ENCODE data around the gene RASSF8. TPM values are rescaled to one million over a fixed set of nuclear protein-coding genes. Genes with fewer than 3 reads are reported as not detected.

The RASSF8 gene
- polyA plus RNA-seq, 3 donors: 78.1 to 92.5 (median 80.7) TPM

DNA sequence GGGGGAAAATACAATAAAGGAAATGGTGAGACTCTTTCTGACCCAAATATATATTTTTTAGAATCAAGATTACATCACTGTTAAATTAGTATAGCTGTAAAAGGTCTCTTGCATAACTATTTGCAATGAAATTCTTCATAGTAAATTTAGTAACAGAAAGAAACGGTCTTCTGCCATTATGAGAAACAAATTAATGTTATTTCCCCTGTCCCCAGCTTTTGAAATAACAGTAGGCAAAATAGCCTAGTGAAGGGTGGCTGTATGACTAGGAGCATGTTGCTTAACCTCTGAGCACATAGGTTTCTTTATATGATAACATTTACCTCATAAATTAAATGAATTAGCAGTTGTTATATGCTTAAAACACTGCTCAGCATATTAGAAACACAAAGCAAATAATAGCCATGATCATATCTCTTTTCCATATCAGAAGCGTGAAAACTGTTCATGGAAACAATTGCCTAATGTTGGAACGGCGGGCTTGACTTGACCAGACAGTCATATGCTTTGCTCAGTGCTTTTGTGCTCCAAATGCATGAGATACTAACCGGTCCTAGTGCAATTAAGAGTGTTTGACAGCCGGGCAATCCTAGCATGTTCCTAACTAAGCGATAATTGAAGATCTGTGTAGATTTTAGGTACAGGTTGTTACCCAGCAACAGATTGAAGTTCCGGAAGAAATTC lies 142.3 kb downstream of the RASSF8 start:
- DNase-seq (ENCODE audit: low read depth in 3 of 3, low spot score in 2 of 3): no peak

DNA sequence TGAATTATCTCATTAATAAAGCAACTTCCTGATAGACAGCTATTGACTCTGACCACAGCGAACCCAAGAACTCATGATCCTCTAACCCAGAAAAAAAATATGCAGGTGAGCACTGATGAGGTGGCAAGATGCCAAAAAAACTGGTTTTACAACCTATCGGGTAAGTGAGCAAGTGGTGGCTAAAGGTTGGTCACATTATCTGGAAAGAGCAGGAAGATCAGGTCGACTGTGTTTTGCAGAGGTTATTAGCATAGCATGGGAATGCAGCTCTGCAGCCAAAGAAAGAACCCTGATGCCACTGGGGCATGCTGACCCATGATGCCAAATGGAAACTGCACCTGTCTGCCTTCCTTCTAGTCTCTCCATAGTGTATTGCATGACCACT lies 142.9 kb downstream of the RASSF8 start:
- no peak for DNase-seq (ENCODE audit: low read depth in 3 of 3, low spot score in 2 of 3)

DNA sequence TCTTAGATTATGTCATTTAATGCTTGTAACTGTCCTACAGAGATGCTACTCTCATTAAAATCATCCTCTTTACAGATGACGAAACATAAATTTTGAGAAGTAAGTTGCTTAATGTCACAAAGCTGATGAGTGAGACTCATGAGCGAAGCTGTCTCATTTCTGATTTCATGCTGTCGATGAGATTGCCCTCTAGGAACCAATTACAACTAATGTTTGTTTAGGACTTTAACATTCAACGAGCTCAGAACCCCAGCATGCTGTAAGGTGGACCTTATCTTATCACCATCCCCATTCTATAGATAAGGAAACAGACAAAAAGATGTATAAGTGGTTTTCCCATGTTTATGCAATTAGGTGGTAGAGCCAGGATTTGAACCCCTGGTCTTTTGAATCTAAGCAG lies 143.3 kb downstream of the RASSF8 start:
- no peak for DNase-seq (ENCODE audit: low read depth in 3 of 3, low spot score in 2 of 3)

DNA sequence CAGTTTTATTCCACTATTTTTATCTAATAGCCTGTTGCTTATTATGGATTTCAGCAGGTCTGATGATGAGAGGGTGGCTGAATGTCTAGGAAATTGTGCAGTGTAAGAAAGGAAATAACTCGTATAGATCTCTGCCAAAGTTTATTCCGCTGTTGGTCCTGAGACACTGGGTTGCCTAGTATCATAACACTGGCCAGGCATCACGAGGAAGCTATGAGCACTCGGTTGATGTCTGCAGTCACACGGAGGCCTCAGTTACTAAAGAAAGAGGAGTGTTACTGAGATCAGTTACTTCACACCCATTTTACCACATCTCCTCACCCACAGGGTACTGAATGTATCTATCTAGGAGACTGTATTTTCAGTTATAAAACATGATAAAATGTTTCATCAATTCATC lies 144.5 kb downstream of the RASSF8 start:
- DNase-seq (ENCODE audit: low read depth in 3 of 3, low spot score in 2 of 3): no peak

DNA sequence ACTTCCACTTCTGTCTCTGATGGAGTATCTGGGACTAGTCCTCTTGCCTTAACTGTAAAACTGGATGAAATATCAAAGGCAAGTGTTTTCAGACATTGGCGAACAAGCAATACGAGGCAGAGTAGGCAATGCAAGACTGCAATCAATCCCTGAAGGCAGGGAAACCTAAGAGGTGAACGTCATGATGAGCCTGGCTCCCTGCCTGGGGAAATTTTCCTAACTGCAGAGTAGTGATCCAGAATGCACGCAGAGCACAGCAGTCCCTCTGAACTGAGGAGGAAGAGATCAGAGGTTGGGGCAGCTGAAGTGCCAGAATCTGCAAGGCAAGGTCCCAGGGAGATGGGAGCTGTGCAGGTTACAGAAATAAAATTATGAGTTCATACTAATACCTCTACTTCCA lies 147.9 kb downstream of the RASSF8 start:
- no peak for DNase-seq (ENCODE audit: low read depth in 3 of 3, low spot score in 2 of 3)

DNA sequence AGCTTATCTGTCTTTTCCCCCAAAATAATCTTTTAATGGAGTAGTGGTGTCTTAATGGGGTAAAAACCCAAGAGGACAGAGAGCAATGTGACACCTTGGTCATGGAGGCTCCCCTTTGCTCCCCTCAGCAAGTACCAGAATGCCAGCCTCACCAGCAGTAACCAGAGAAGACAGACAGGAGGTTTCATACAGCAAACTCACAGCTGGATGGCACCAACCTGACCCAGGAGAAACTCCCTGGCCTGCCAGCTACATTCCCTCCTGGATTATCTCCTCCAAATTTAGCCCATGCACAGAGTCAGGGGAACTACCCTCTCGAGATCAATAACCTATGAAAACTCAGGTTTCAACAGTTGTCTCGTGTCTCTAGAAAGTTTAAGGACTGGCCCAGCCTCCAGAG lies 150.4 kb downstream of the RASSF8 start:
- no peak for DNase-seq (ENCODE audit: low read depth in 3 of 3, low spot score in 2 of 3)

DNA sequence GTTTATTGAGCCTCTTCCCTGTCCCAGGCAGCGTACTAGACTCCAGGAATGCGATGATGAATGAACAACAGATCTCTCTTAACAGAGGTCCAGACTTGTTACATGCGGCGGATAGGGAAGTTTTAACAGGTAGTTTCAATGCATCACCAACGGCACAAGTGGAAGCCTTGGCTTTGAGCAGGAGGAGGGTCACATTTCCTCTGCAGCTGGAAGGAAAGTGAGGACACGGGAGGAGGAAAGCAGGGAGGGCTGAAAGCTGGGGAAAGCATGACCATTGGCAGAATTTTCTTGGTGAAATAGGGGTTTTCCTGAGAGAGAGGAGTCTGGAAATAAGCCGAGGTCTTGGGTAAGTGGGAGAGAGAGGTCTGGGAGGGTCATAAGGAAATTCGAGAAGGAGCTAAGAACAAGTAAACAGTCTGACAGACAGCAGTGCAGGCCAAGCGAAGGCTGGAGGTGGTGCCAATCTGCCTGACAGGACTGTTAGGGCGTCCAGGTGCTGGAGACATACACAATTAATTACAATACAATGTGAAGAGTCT lies 150.9 kb downstream of the RASSF8 start:
- DNase-seq (ENCODE audit: low read depth in 3 of 3, low spot score in 2 of 3): no peak

DNA sequence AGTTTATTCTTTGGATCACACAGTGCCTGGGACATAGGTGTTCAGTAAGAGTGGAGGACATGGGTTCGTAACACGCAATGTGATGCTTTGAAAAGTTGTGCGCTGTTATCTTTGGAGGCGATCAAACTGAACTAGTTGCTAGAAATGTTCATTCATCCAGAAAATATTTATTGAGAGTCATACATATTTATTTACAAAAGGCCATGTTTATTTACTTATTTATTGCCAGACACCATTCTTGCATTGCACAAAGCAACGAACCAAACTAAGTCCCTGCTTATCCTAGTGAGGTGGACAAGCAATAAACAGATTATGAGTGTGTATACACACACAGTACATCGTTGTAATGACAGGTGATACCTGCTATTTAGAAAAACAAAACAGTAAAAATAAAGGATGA lies 153.8 kb downstream of the RASSF8 start:
- no peak for DNase-seq (ENCODE audit: low read depth in 3 of 3, low spot score in 2 of 3)

DNA sequence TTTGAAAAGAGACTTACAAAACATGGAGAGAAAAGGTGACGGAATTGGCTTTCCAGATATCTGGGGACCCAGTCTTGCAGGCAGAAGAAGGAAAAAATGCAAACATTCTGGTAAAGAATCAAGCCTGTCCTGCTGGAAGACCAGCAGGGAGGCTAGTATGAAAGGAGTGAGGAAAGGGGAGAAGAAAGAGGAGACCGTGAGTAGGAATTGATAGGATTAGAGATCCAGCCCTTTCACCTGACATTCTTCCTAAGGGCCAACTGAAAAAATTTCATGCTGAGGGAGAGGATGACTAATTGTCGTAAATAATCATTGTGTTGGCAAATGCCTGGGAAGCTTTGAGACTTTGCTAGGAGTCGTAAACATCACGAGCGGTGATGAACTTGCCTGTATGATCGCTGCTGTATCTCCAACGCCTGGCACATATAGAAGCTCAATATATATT lies 154.2 kb downstream of the RASSF8 start:
- DNase-seq (ENCODE audit: low read depth in 3 of 3, low spot score in 2 of 3): no peak

DNA sequence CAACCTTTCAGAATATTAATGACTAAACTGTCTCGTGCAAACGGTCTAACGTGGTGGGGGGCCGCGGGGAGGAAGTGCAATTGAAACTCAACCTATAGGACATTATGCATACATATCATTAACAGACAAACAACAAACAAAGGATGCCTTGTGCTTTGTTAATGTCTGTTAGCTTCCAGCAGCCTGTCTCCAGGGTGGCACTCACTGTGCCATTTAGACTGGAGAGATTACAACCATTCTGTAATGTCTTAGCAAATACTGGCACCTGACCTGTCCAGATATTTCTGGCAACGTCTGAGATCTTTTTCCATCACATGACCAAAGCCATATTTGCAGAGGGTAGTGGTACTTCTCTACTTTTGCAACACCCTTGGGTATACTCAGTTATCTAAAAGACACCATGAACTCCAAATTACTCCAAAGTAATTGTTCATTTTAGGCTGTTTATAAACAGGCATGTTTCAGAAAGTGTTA lies 154.7 kb downstream of the RASSF8 start:
- DNase-seq (ENCODE audit: low read depth in 3 of 3, low spot score in 2 of 3): no peak

DNA sequence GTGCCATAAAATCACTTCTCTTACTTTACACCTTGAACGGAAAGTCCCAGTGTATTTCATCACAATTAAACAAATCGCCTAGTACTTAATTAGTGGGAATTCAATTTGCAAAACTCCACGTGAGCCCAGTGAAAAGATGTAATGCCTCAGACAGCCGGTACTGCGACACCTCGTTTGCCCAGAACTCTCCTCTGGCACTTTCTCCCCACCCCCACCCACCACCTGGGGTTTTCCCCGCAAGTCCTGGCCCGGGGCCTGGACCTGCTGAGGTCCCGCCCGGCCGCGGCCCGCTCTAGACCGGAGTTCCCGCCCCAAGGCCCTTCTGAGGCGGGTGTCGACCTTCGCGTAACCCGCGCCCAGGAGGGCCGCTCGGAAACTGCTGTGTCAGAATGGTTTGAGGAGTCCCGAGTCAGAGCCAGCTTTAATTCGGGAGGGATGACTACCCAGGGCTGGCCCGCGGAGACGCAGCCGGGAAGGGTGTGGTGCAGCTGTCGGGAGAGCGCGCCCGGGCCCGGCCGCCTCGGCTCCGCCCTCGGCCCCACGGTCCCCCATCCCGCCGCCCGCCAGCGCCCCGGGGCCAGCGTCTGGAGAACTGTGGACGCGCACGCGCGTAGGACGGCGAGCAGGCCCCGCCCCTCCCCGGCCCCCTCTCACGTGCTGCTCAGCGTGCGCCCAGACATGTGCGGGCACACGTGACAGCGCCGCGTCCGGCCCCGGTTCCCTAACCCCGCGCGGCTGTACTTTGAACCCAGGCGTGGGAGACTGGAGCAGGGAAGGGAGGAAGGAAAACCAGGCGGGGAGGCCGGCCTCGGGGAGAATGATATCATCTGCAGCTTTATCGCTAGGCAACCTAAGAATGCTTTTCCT lies 155.6 kb downstream of the RASSF8 start:
- DNase-seq (ENCODE audit: low read depth in 3 of 3, low spot score in 2 of 3): peak in 1 of 3 donors; percentile 83

DNA sequence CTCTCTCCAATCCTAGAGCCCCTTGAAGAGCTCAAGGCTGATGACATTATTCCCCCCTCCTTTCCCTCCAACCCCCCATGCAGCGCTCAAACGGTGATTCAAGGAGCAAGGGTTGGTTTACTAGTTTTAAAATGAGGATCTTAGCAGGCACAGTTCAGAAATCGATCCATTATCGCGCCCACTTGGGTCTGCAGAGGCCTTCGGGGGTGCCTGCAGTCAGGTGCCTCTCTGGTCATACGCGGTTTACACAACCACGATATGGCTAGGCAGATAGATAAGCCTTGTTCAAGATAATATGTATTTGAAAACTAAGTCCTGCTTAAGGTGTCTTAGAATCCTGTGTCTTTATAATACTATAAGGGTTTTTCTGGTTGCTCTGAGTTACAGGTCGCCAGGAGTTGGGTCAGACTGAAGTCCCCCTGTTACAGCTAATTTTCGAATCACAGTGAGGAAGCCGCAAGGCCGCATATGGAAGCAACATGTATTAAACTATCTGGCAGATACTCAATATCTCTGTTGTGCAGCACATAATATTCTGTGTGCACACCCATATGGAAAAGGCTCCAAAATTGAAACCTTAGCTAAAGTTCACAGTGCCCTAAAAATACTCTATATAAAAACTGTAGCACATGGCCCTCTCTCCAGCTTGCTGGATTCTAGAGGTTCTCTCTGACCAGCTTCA lies 156.4 kb downstream of the RASSF8 start:
- no peak for DNase-seq (ENCODE audit: low read depth in 3 of 3, low spot score in 2 of 3)

DNA sequence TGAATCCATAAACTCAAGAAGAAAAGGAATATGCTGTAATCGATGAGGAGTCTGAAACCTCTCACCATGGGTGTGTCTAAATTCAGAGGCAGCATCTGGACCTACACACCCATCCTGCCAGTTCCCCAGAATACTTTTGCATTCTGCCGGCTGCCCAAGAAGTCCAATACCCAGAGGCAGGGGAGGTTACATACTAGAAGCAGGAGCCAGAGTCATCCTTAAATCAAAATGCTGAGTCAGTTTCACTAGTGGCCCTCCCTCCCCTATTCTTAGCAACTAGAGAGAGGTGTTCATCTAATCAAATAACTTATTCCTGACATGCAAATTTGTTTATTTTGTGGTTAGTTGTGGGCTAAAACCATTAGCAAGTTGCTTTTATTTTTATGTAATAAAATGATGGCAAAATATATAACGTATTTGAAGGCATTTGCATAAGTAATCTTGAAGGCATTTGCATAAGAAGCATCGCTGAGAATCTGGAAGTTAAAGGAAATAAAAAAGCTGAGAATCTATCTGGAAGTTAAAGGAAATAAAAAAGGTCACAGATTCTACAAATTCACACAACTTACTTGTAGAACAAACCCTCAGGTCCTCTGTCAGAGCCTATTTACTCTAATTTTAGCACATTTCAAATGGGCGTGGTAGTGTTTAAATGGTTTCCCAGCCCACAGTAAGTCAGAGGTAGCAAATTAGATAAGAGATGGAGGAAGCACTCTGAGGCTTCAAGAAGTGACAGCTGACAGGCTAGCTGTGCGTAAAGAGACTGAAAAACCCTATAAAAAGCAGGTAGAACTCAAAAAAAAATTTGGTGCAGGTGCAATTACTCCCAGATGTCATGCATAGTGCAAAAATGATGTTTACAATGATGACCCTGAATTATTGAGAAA lies 158.6 kb downstream of the RASSF8 start:
- DNase-seq (ENCODE audit: low read depth in 3 of 3, low spot score in 2 of 3): no peak

DNA sequence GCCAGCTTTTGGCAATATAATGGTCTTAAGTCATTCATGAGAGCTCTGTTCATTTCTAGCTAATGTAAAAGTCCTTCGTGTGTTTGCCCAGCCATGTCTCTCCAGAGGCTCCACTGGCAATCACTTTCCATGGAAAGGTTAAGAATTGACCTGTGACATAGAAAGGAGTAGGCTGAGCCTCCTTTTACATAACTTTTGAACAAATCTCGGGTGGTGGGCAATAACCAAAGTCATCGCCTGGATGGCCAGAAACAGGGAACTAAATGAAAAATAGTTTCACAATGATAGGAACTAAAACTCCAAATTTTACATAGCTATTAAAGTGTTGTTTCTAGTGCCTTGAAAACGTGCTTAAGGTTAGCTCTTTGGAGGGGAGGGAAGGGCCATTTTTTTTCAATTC lies 159.8 kb downstream of the RASSF8 start:
- DNase-seq (ENCODE audit: low read depth in 3 of 3, low spot score in 2 of 3): no peak

DNA sequence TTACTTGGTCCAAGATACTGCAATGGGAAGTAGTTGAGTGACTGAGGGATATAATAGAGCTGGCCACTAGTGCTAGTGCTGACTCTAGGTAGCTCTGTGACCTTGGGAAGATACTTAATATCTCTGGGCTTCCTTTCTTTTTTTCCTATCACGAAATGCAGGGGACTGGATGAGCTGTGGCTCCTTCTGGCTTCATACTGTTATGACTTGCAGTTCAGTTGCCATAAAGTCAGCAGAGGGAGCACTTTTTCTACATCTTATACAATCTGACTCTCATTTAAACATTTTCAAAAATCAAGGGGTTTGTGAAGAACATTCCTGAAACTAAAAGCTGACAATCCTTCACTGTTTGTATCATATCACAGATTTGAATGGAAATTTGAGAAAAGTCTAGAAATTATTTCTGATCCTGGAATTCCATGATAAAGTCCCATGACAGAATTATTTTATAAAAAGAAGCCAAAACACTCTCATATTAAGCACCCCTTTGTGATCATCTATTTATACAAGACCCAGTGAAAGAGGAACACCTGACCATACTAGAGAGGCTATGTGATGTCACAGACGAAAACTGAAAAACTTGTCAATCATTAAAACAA lies 161.0 kb downstream of the RASSF8 start:
- DNase-seq (ENCODE audit: low read depth in 3 of 3, low spot score in 2 of 3): no peak

DNA sequence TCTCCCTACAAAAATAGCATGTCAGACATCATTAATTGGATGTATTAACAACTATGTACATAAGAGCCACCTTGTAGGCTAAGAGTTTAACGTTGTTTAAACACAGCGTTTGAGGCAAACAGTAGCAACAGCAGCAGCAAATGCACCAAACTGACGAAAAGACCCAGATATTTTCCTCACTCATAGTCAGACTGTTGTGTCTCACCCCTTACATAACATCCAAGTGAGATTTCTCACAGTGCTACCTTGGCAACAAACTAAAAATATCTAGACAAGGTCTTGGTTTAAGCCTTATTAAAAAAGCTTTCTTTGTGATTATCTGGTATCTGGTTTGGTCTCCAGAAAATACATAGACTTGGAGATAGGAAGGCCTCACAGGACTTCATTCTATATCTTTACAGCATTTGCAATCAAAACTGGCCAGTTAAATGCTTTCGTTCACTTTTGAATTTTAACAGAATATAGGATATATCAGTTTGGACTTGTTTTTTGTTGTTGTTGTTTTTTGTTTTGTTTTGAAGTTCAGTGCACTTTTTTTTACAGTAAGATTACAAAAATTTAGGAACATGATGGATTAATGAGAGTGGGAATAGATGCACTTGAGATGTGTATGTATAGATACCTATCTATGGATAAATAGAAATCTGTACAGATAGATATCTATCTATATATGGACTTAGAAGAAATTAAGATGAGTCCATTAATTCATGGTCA lies 162.2 kb downstream of the RASSF8 start:
- DNase-seq (ENCODE audit: low read depth in 3 of 3, low spot score in 2 of 3): no peak

DNA sequence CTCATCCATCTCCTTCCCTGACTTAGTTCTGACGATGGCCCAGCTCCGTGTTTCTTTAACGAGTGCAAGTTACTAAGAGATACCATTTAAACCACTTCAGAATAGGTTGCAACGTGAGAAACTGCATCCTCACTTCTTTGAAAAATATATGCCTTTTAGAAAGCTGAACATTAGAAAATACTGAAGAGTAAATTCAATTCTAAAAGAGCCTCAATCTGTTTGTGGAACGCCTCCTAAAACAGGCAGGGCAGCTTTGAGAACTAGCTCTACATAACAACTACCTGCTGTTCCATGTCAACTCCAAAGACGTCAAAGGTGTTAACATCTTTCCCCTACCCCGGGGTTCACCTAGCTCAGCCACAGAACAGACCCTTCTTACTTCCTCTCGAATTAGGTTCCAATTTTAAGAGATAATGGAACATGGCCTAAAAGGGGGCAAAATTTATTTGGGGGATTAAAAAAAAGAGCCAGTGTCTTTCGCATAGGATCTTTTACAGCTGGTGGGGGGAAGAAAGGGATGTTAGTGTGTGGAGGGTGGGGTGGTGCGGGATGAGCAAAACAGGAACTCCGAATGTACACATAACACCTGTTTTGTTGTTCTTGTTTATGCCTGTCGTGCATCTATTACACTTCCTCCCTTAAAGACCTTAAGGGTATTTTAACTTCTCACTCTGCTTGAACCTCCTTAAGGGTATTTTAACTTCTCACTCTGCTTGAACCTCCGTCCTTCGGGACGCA lies 163.0 kb downstream of the RASSF8 start:
- DNase-seq (ENCODE audit: low read depth in 3 of 3, low spot score in 2 of 3): no peak

DNA sequence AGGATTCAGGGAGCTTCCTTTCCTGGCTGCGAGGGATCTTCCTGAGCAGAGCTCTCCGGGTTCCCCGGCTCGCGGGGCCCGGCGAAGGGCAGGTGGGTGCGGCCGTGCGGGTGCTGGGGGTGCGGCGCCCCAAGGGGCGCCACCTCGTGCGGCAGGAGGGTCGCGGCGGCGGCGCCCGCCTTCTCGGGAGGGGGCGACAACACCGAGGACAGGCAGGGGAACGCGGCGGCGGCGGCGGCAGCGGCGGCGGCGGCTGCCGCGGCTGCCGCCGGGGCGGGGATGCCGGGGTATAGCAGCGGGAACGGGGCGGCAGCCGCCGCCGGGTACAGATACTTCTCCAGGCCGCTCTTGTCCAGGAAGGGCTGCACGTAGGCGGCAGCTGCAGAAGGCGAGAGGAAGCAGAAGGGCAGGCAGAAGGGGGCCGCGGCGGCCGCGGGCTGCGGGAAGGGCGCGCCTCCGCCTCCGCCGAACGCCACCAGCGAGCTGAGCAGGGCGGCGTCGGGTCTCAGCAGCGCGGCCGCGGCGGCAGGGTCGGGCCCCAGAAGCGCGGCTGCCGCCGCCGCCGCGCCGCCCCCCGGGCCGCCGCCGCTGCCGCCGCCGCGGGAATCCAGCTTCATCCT lies 163.7 kb downstream of the RASSF8 start:
- no peak for DNase-seq (ENCODE audit: low read depth in 3 of 3, low spot score in 2 of 3)
